Neuron (in vitro differentiated cells): Measurements from ENCODE around the gene EGLN1.

Source experiments
- H2AFZ ChIP-seq: one replicate; pipeline ENCODE4 v1.6.1; 2013; ENCODE audit warnings: low read depth, mild to moderate bottlenecking, inconsistent platforms, low read length, moderate library complexity
- H3K27me3 ChIP-seq: one replicate; pipeline ENCODE4 v1.6.1; 2013; ENCODE audit warnings: low read length; ENCODE audit not compliant: insufficient read depth
- H3K36me3 ChIP-seq: one replicate; pipeline ENCODE4 v1.6.1; 2013; ENCODE audit warnings: low read length; ENCODE audit not compliant: insufficient read depth
- H3K4me1 ChIP-seq: one replicate; pipeline ENCODE4 v1.6.1; 2013; ENCODE audit warnings: low read length; ENCODE audit not compliant: insufficient read depth
- H3K4me3 ChIP-seq: 2 replicates; pipeline ENCODE4 v1.5.1; 2013; ENCODE audit warnings: mild to moderate bottlenecking, low read length, moderate library complexity
- H3K9me3 ChIP-seq: one replicate; pipeline ENCODE4 v1.6.1; 2013; ENCODE audit warnings: low read length

Gene EGLN1

GRCh38 chr1:231384696-231385415, 37.2 kb downstream of the EGLN1 start:
- peaks cover 2% of the 10 kb centered on the region for H3K4me1 ChIP-seq
- H3K36me3 ChIP-seq, result no peaks in the 10 kb centered on the region
- no peaks in the 10 kb centered on the region for H3K9me3 ChIP-seq

DNA sequence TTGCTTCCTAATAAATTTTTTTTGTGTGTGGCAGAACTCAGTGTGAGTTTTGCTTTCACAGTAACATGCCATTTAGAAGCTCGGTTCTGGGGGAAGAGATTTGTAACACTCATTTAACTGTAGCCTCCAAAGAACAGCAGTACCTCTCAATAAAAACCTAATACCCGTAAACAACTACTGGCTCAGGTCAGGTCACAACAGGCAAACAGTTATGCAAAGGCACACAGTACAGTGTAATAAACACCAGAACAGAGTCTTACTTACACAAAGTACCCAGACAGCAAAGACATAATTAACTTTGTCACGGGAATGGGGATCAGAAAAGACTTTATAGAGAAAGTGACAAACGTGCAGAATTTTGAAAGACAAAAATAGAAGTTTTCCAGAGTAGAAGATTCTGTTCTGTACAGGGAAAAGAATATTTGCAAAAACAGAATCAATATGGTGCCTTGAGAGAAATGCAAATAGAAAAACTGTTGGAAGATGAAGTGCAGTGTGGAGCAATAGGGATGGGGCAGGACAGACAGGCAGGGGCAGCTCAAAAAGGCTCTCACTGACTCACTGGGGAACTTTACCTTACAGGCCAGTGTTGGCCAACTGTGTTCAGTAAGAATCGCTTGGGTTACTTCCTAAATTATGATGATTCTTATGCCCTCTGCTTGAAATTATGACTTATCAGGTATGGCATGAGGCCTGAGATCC, 38.8 kb downstream of the EGLN1 start:
- Histone ChIP-seq H3K4me1 (peaks cover 2% of the 10 kb centered on the region), H3K27me3 (no peaks in the 10 kb centered on the region), H3K36me3 (no peaks in the 10 kb centered on the region), H3K4me3 (no peak overlapping the region), H3K9me3 (no peaks in the 10 kb centered on the region), H2AFZ (no peak overlapping the region)

More at GRCh38 chr1:231384696-231385415, 37.2 kb downstream of the EGLN1 start:
- H3K4me3 ChIP-seq, result no peak overlapping the region
- no peak overlapping the region for H2AFZ ChIP-seq
- no peaks in the 10 kb centered on the region for H3K27me3 ChIP-seq

DNA sequence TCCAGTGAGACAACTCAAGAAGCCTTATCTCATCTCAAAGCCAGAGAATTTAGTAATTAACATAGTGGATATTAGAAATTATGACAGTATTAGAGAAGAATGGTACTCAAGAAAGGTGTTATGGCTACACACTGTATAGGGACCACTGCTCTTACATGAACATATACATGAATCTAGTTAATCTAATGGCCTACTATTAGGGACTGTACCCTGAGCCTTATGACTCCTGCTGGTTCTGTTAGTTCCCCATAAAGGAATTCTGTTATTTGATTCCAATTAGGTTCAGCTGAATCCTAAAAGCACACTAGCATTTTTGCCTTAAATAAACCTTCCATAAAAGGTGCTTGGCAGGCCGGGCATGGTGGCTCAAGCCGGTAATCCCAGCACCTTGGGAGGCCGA, 39.7 kb downstream of the EGLN1 start:
- Histone ChIP-seq H3K4me1 (peaks cover 2% of the 10 kb centered on the region), H3K27me3 (no peaks in the 10 kb centered on the region), H3K4me3 (no peak overlapping the region), H3K9me3 (no peaks in the 10 kb centered on the region), H3K36me3 (no peaks in the 10 kb centered on the region), H2AFZ (no peak overlapping the region)

DNA sequence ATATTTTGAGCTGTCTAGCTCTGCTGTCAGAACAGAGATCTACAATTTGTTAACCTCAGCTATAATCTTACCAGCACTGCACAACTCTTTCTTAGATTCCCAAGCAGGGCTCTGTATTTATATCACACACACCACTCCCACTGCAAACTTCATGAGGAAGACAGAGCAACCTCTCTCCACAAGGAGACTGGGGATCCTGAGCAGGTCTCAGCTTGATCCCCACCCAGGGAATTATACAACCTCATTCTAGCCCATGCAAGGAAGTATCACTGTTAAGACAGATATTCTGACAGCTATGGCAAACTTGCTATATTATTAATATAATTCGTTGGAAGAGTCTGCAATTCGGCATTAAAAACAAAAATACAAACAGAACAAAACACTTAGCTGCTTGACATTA, 40.4 kb downstream of the EGLN1 start:
- no peaks in the 10 kb centered on the region for H3K9me3 ChIP-seq
- peaks cover 2% of the 10 kb centered on the region for H3K4me1 ChIP-seq
- no peak overlapping the region for H2AFZ ChIP-seq
- H3K36me3 ChIP-seq, result no peaks in the 10 kb centered on the region
- H3K4me3 ChIP-seq, result no peak overlapping the region
- no peaks in the 10 kb centered on the region for H3K27me3 ChIP-seq

- Histone ChIP-seq H3K27me3 (no peaks in the 10 kb centered on the region), H3K4me3 (no peak overlapping the region), H3K9me3 (no peaks in the 10 kb centered on the region), H3K4me1 (no peaks in the 10 kb centered on the region), H3K36me3 (no peaks in the 10 kb centered on the region), H2AFZ (no peak overlapping the region)
Observed at GRCh38 chr1:231376875-231377549, 45.1 kb downstream of the EGLN1 start.

DNA sequence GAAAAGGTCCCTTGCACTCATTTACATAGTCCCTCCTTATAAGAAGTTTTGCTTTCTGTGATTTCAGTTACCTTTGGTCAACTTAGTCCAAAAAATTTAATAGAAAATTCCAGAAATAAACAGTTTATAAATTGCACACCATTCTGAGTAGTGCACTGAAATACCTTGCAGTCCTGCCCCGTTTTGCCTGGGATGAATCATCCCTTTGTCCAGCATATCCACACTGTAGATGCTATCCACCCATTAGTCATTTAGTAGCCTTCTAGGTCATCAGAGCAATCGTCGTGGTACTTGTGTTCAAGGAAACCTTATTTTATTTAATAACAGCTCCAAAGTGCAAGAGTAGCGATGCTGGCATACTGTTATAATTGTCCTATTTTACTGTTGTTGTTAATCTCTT, 46.0 kb downstream of the EGLN1 start:
- no peaks in the 10 kb centered on the region for H3K9me3 ChIP-seq
- H3K27me3 ChIP-seq, result no peaks in the 10 kb centered on the region
- H3K36me3 ChIP-seq, result no peaks in the 10 kb centered on the region
- no peak overlapping the region for H3K4me3 ChIP-seq
- no peak overlapping the region for H2AFZ ChIP-seq
- no peaks in the 10 kb centered on the region for H3K4me1 ChIP-seq

GRCh38 chr1:231374394-231374793, 47.7 kb downstream of the EGLN1 start:
- Histone ChIP-seq H3K4me1 (peaks cover 2% of the 10 kb centered on the region), H3K27me3 (no peaks in the 10 kb centered on the region), H2AFZ (no peak overlapping the region), H3K4me3 (no peak overlapping the region), H3K9me3 (no peaks in the 10 kb centered on the region), H3K36me3 (no peaks in the 10 kb centered on the region)

DNA sequence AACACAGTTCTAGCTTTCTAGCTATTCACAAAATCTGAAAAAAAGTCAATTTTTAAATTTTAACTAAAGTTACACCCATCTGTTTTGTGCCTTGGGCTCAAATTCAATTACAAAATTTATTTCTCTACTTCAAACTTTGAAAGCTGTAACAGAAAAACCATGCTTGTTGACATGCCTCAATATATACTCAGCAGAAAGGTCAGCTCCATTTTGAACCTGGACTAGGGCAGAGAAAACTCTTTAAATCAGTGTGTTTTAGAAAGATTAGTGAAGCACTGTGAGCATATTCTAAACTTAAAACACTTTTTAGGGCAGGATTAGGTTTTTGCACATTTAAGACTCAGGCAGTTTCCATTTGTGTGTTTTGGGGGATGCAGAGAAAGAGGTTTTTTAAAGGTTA, 49.6 kb downstream of the EGLN1 start:
- Histone ChIP-seq H2AFZ (no peak overlapping the region), H3K9me3 (no peaks in the 10 kb centered on the region), H3K4me1 (peaks cover 6% of the 10 kb centered on the region), H3K4me3 (no peak overlapping the region), H3K36me3 (peaks cover under 1% of the 10 kb centered on the region), H3K27me3 (no peaks in the 10 kb centered on the region)

GRCh38 chr1:231369282-231369681, 52.8 kb downstream of the EGLN1 start:
- Histone ChIP-seq H3K9me3 (no peaks in the 10 kb centered on the region), H3K36me3 (peaks cover 13% of the 10 kb centered on the region), H3K4me1 (peaks cover 6% of the 10 kb centered on the region), H2AFZ (no peak overlapping the region), H3K4me3 (no peak overlapping the region), H3K27me3 (no peaks in the 10 kb centered on the region)

DNA sequence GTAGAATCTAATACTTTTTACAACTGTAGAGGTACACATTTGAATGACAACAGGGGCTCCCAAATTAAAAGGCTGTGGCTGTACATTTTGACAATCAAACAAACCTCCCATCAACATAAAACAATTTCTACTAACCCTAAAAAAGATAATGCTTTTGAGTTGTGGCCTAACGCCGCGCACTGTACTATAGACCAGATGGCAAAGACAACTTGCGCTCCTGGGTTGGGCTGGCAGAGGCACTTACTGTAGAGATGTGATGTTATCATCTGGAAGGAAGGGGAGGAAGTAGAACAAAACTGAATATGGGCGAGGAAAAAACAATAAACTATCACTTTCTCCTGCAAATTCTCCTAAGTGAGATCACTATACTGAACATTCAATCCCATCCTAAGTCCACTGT, 57.9 kb downstream of the EGLN1 start:
- Histone ChIP-seq H3K4me1 (peaks cover 2% of the 10 kb centered on the region), H3K4me3 (no peak overlapping the region), H3K27me3 (no peaks in the 10 kb centered on the region), H2AFZ (no peak overlapping the region), H3K36me3 (peaks cover 16% of the 10 kb centered on the region), H3K9me3 (no peaks in the 10 kb centered on the region)

DNA sequence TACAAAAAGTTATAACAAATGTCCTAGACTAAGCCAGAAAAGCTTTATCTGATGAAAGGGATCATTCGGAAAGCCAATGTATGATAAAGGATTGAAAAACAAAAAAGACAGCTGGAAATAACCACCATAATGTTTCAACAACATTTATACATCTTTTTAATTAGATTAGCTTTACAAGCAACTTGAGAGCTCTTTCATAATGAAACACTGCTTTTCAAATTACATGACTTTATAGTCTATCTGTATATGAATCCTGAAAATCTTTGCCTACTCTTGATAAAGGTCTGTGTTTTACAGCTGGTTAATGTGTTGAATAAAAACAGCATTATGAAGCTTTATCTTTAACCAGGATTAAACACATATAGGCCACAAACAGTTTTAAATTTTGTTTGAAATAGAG, 58.5 kb downstream of the EGLN1 start:
- Histone ChIP-seq H2AFZ (no peak overlapping the region), H3K4me3 (no peak overlapping the region), H3K9me3 (no peaks in the 10 kb centered on the region), H3K27me3 (no peaks in the 10 kb centered on the region), H3K36me3 (peaks cover 18% of the 10 kb centered on the region), H3K4me1 (no peaks in the 10 kb centered on the region)

DNA sequence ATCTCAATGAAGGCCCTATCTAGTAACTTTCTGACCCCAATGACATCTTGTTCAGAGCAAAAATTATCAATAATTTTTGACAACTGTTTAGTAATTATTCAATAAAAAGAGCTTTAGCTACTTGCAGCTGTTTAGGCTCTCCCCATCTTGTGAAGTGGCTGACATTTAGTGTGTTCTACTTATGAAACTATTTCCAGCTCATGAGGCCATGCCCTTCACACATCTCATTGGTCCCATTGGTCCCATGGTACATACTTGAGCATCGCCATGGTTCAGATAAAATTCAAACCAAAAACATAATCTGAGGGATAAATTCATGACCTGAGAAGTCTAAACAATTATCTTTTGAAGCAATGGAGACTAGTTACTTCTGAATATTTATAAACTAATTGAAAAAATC, 59.8 kb downstream of the EGLN1 start:
- Histone ChIP-seq H3K4me1 (no peaks in the 10 kb centered on the region), H3K9me3 (no peaks in the 10 kb centered on the region), H3K36me3 (peaks cover 16% of the 10 kb centered on the region), H3K27me3 (no peaks in the 10 kb centered on the region), H3K4me3 (no peak overlapping the region), H2AFZ (no peak overlapping the region)

GRCh38 chr1:231359113-231359512, 63.0 kb downstream of the EGLN1 start:
- no peak overlapping the region for H3K4me3 ChIP-seq
- H3K36me3 ChIP-seq, result peaks cover 5% of the 10 kb centered on the region
- H2AFZ ChIP-seq, result no peak overlapping the region
- H3K4me1 ChIP-seq, result no peaks in the 10 kb centered on the region
- H3K27me3 ChIP-seq, result no peaks in the 10 kb centered on the region
- H3K9me3 ChIP-seq, result no peaks in the 10 kb centered on the region
